Stimulated activated CD4-positive, alpha-beta T cell treated with anti-CD3 and anti-CD28 coated beads, TNF-alpha, amount 100 ng/mL, for 48 hours (primary cell): ENCODE measurements around the gene TRIM16.
"Not testable (repeated sequence)": the region's sequence is repeated elsewhere in the genome, so short reads cannot be mapped to it uniquely, and the experiment has no call there.

Source experiments
- DNase-seq, 3 donors: peaks; one replicate each; pipeline ENCODE4 v3.0.0-alpha.2; 2020; ENCODE audit warnings: low read depth in 3 of 3

TRIM16 gene

GRCh38 chr17:15683824-15684478 is at the start of gene TRIM16:
Gene TRIM16 (minus strand): TSS chr17:15684311. CDS start chr17:15651609, 32,702 bp downstream.
- DNase-seq = peak; percentile 46 to 63 (median 48)

GRCh38 chr17:15733174-15733789 is 49.2 kb upstream of the TRIM16 start:
- DNase-seq = not testable (repeated sequence)

- DNase-seq = not testable (repeated sequence)
Observed at GRCh38 chr17:15731900-15732299, 47.8 kb upstream of the TRIM16 start, which contains the start of gene TBC1D26. Gene TBC1D26 (plus strand): TSS chr17:15732283. CDS start chr17:15735349, 3,066 bp downstream.

- not testable (repeated sequence) for DNase-seq
Observed at GRCh38 chr17:15730535-15730934, 46.4 kb upstream of the TRIM16 start.

DNA sequence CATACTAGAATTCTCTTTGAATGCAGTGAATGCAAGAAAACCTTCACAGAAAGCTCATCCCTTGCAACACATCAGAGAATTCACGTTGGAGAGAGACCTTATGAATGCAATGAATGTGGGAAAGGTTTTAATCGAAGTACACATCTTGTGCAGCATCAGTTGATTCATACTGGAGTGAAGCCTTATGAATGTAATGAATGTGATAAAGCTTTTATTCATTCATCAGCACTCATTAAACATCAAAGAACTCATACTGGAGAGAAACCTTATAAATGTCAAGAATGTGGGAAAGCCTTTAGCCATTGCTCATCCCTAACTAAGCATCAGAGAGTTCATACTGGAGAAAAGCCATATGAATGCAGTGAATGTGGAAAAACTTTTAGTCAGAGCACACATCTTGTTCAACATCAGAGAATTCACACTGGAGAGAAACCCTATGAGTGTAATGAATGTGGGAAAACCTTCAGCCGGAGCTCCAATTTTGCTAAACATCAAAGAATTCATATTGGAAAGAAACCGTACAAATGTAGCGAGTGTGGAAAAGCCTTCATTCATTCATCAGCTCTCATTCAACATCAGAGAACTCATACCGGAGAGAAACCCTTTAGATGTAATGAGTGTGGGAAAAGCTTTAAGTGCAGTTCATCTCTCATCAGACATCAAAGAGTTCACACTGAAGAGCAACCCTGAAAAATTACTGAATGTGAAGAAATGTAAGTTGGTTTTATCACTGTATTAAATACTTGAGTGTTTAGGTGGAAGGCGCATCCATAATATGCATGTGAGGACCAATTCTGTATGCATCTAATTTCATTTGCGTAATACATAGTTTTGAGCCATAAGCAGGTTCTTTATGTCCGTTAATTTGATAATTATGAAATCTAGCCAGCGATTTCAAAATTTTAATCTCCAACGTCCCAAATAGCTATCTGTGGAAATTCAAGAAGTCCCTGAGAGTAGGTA is 32.8 kb upstream of the TRIM16 start:
- not testable (repeated sequence) for DNase-seq

DNA sequence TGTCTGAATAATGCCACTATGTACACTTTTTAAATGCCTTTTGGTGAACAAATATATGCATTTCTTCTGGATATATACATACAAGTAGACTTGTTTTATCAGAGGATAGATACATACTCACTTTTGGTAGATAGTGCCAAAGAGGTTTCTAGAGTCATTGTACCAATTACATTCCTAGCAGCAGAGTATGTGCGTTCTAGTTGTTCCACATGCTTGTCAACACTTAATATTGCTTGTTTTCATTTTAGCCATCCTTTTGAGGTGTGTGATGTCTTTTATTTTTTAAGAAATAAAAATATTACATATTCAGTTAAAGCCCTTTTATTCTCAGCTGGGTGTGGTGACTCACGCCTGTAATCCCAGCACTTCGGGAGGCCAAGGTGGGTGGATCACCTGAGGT is 24.8 kb upstream of the TRIM16 start:
- DNase-seq = not testable (repeated sequence)

DNA sequence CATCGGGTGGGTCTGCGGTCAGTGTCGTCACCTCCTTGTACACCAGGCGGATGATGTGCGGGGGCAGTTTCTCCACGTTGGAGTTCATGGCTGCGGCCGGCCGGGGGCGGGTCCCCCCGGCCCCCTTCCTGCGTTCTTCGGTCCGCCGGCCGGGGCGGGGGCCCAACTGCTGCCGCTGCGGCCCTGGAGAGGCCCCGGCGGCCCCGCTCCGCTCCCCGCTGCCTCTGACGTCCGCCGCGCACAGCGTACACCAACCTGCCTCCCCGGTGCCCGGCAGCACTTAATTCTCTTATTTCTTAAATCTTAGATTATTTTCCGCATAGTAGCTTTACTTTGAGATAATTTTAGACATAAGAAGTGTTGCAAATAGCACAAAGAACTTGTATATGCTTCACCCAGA is 20.7 kb upstream of the TRIM16 start:
- DNase-seq = not testable (repeated sequence)

- DNase-seq = not testable (repeated sequence)
Observed at GRCh38 chr17:15704239-15704638, 20.1 kb upstream of the TRIM16 start.

DNA sequence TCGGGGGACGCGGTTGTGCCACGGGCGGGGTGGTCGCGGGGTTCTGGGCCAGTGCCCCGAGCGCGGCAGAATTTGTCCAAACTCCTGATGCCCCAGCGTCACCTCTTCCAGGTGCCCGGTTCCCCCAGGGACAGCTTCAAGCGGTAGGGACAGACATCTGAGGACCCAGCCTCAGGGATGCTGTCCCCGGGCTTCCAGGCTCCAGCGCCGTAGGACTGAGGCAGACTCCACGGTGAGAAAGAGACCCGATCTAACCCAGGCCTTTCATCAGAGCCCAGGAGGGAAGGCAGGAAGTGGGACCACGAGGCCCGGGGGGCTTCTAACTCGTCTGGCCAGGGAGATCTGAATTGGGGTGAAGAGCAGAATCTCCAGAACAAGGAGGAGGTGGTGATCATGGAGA is 15.8 kb upstream of the TRIM16 start:
- not testable (repeated sequence) for DNase-seq

GRCh38 chr17:15699413-15699924 is 15.4 kb upstream of the TRIM16 start, which contains the start of gene ZNF286A:
Gene ZNF286A (plus strand): TSS chr17:15699752. CDS start chr17:15700330, 578 bp downstream.
- DNase-seq = peak; percentile 90 to 99 (median 98)

- DNase-seq = not testable (repeated sequence)
Observed at GRCh38 chr17:15698967-15699366, 14.9 kb upstream of the TRIM16 start.

DNA sequence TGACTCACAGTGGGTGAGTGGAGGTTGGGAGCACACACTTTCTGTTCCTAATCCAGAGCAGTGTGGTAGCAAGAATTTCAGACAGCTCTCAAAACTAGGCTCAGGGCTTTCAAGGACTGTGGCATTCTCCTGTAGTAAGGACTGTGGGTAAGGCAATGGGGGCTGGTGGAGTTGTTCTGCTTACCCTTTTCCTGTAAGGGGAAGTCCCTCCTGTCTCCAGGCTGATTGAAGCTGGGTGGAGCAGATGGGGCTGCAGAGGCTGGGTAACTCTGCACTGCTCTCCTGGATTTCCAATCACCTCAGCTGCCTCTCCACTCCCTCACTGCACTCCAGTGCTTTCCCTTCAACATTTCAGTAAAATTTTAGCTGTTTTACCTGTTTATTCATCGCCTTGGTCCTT is 3.4 kb upstream of the TRIM16 start:
- DNase-seq = not testable (repeated sequence)

DNA sequence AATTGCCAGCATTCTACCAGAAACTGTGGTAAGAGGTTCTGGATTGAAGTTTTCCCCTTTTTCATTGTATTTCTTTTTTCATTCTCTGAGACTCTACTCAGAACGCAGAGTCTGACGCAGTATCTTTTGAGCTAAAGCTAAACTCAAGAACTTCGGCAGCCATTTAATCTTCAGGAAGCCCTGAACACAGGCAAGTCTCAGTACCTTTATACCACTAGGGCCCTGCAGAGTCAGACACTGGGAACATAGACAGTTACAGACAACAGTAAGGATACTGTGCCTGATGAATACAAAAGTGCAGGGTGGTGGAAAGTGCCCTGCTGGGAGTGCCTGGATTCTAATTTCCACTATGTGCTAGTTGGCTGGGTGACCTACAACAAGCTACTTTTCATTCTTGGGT is 976 bp downstream of the TRIM16 start:
- DNase-seq = not testable (repeated sequence)

- DNase-seq = not testable (repeated sequence)
Observed at GRCh38 chr17:15675991-15676390, 8.1 kb downstream of the TRIM16 start.

DNA sequence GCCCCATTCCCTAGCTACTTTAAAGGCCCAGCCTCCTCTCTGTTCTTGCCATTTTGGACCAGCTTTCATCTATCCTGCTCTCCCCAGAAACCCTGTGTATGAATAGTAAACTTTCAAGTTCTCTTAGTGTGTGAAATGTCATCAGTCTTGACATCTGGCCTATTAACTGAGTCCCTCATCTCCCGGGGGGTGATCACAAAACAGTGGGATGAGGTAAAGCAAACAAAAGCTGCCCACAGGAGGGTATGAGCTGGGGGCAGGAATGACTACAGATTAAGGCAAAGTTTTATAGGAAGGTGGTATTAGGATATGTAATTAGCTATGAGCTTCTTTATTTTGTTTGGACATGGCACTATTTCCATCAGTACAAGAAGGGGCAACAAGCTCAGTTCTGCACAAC is 9.5 kb downstream of the TRIM16 start:
- not testable (repeated sequence) for DNase-seq

- DNase-seq = not testable (repeated sequence)
Observed at GRCh38 chr17:15669526-15669925, 14.6 kb downstream of the TRIM16 start.

DNA sequence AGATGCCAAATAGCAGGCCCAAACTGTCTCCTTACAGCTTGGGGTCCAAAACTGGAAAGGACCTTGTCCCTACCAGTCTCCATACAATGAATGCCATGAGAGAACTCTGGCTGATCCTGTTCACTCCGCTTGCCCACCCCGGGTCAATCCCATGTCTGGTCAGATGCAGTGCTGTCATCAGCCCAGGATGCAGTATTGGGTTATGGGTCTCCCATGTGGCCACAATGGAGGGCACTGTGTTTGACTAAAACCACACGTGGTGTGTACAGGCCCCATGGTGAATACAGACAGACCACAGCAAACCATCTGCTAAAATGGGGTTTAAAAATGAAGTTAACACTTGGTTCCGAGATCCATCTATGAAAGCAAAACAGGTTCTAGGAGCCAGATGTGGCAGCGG is 20.4 kb downstream of the TRIM16 start:
- DNase-seq = no peak

DNA sequence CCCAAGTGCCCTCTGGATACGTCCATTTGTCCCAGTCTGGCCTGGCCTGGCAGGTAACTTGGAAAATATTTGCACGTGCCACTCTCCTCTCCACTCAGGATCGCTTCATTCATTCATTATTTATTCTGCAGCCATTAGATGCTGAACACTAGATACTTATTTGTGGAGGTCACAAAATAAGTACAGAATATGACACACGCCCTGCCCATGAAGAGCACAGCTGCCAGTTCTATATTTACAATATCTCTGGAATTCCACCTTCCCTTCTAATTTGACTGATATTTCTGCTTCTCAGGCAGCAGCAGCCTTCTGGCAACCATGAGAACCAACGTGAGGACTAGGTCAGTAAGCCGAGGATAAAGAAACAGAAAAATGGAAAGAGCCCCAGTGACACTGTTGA is 20.9 kb downstream of the TRIM16 start:
- no peak for DNase-seq

DNA sequence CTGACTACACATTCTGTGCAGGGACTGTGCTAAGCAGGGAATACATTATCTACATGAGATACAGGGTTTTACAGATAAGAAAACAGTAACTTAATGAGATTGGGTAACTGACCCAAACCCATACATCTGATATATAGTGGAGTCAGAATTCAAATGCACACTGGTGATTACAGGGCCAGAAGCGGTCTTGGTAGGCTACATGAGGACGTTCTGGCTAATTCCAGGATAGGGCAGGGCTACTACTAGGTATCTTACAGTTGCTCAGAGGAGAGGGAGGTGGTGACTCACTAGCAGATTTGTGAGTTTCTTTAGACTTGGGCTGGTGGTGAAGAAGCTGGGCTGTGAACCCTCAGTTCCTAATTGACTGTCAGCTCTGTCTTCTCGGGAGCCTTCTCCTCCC is 21.4 kb downstream of the TRIM16 start:
- no peak for DNase-seq

GRCh38 chr17:15660077-15660476 is 24.0 kb downstream of the TRIM16 start:
- DNase-seq = no peak

DNA sequence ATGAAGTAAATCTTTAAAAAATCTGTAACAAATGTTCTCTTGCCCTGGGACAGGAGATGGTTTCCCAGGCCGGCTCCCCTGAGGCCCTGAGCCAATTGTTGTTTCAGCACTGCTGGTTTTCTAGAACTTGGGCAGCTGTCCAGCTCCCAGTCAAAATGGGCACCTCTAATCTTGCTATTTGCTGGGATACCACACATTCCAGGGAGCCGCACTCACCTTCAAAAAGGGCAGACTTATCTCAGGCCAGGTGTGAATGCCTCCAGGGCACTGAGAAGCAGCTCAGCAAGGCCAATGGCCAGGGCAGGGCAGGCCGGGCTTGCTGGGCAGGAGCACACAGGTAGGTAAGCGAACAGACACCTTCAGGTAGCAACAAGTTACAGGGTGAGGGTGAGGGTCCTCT is 24.4 kb downstream of the TRIM16 start:
- DNase-seq = no peak

DNA sequence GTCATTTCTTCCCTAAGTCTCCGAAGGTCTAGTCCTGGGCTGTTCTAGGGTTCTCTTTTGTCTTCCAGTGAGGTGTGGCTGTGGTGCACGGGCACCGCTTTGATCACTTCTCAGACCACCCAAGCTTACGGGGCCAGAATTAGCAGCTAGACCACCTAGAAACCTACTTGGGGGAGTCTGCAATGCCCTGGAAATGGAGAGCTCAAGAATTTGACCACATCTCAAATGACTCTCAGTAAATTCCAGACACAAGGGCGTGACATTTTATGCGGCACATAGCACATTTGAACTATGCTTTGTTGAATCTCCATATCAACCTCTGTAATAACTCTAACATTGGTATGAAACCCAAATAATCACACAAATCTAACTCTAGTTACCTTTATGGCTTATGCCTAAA is 24.9 kb downstream of the TRIM16 start:
- DNase-seq = no peak
